GM18858 (cell line): ENCODE measurements around the gene CD40LG.

Experiments used
- ATAC-seq: cut with Tn5 transposase; IDR thresholded peaks from one replicate; pipeline ENCODE4 v1.9.1; 2021; ENCODE audit not compliant: unreplicated experiment

Gene CD40LG

DNA sequence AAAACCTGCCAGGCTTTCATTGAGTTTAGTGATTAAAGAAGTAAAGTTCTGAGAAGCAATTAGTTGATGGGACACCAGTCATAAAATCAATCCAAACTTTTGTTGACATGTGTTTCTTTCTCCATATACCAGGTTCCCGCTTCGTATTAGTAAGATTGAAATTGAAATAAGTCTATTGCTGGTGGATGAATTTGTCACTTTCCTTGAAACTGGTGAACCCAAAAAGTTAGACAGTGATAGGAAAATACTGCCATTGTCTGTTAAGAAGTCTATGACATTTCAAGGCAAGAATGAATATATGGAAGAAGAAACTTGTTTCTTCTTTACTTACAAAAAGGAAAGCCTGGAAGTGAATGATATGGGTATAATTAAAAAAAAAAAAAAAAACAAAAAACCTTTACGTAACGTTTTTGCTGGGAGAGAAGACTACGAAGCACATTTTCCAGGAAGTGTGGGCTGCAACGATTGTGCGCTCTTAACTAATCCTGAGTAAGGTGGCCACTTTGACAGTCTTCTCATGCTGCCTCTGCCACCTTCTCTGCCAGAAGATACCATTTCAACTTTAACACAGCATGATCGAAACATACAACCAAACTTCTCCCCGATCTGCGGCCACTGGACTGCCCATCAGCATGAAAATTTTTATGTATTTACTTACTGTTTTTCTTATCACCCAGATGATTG, at the start of gene CD40LG:
CD40LG (plus strand) TSS at position 482 of the 684 bp plus-strand sequence; CDS start at position 573, 91 bp downstream.
- ATAC-seq = no peak

DNA sequence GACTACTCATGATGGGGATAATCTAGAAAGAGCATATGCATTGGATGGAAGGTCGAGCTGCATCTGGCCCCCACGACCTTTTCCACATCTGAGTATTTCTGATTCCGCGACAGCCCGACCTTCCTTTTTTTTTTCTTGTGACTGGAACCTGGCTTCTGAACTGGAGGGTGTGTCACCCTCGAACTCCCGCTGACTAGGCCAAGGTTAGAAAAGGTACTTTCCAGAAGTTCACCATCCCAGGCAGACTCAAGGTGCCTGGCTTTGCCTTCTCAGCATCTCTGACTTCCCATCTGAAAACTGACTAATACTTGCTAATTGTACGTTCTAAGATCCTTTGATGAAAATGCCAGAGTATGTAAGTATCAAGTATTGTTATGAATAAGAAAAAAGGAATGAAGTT, 49.3 kb upstream of the CD40LG start:
- no peak for ATAC-seq

DNA sequence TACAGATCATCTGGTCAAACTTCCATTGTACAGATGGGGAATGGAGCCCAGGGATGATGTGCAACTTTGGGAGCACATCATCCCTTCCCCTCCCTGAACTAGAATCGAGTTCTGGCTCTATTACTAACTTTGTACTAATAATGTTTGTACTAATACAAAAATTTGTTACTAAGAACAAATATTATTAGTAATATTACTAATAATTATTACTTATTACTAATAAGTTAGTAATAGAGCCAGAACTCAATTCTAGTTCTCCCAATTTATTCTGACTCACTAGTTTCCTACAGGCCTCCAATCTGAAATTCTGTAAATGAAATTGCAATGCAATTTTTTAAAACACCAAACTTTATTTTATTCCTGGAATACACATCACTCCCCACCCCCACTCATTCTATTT, 47.9 kb upstream of the CD40LG start:
- no peak for ATAC-seq

DNA sequence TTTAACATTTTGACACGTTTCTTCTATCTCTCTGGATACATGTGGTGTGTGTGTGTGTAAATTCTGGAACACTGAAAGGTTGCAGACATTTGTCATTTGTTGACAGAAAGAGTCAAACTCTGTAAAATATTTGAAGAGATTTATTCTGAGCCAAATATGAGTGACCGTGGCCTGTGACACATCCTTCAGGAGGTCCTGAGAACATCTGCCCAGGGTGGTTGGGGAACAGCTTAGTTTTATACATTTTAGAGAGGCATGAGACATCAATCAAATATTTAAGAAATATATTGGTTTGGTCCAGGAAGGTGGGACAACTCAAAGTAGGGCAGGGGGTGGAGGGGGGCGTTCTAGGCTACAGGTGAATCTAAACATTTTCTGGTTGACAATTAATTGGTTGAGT, 40.7 kb upstream of the CD40LG start:
- ATAC-seq = no peak

DNA sequence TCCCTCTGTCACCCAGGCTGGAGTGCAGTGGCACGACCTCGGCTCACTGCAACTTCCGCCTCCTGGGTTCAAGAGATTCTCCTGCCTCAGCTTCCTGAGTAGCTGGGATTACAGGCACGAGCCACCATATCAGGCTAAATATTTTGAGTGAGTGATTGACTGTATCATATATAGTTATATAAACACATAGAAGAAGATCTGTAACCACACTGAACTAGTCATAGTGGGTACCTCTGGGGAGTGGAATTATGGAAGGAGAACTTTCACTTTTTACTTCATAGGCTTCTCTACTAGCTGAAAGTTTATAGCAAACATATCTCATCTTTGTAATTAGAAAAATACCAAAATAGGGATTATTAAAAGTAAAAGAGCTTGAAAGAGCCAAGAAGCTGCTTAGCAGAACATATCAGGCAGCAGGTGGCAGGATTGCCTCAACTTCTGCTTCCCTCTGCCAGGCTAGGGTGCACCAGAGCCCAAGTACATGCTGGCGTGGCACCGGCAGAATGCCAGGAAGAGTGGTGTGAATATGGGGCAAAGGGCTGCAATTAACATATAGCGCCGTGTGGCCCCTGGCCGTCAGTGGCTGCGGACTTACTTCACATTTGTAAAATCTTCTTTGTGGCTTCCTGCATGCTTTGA, 39.5 kb upstream of the CD40LG start:
- ATAC-seq = no peak

DNA sequence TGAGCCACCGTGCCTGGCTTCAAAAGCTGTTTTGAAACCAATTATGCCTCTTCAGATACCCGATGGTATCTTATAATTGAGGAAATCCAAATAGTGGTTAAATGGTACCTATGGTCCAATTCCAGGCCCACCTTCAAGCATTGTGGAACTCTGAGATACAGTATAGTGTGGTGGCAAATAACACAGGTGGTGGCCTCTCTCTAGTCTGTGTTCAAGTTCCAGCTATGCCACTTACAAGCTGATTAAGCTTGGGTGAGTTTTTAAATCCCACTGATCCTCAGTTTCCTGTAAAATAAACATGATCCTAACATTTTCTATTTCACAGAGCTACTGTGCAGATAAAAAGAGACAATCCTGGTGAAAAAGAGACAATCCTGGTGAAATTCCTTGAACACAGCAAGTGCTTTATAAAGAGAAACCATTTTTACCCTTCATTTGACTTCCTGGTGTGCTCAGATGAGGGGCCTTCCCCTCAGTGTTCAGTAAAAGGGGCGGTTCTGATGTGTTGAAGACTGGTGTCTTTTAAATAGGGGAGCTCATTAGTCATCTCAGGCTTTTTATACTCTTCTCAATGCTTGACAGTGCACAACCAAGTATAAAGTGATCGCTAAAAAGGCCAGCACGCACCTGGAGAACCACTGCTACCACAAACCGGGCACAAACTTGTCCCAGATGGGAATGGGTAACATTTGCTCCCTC, 30.8 kb upstream of the CD40LG start:
- ATAC-seq = peak; percentile 97

DNA sequence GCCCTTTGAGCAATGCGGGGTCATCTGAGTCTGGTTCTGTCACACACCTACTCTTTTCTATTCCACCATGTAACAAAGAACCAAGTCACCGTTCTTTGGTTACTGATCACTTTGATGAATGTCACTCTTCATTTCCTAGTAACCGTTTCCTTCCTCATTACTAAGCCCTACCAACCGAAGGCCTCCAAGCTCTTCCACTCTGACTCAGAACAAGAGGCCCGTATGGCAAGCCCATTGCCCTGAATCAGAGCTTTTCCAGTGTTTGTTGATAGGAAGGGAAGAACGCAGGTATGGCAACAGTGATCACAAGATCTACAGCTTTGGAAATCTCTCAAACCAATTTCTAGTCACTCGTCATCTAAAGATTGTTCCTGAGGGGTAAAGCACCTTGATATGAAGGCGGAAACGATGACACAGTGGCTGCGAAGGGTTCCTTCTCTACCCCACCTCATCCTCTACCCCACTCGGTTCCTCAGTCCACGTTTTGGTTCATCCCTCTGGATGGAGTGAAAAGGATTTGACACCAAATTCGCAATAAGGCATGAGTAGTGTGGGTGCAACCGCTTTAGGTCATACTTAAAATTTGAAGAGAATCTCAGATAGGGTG, 28.0 kb upstream of the CD40LG start:
- no peak for ATAC-seq

DNA sequence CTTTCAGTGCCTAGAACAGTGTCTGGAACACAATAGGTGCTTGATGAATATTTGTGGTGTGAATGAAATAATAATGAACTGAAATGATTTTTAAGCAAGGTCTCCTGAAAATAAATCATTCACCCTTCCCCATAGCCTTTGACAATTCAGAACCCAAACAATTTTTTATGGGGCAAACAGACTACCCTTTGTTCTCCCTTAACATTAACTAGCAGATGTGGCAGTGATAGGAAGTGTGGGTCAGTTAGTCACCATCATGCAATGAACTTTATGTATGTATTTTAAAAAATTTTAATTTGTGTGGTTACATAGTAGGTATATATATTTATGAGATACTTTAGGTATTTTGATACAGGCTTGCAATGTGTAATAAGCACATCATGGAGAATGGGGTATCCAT, 27.2 kb upstream of the CD40LG start:
- ATAC-seq = no peak

DNA sequence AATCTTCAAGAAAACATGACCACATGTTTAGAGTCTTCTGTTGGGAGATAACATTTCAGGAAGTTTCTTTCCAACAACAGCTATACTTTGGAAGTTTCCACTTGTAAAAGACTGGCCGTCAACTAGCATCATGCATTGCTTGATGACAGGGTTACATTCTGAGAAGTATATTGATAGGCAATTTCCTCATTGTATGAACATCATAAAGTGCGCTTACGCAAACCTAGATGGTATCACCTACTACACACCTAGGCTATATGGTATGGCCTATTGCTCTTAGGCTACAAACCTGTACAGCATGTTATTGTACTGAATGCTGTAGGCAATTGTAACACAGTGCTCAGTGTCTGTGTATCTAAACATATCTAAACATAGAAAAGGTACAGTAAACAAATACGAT, 25.4 kb upstream of the CD40LG start:
- ATAC-seq = no peak

DNA sequence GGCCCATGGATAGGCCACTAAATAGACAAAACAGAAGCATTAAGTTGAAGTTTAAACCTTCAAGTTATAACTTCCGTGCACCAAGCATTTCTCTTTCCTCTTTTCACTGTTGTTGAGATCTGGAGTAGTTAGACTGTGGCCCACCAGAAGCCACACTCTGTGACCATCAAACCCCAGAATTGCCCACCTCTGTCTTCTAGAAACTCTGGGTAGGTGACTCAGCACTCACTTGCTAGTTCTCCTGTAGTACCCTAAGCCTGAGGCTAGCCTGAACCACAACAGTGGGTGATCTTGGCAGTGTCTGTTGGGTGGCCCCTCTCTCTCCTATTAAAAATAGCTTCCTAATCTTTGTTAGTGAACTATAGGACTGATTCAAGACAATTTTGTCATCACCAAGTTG, 24.6 kb upstream of the CD40LG start:
- no peak for ATAC-seq

DNA sequence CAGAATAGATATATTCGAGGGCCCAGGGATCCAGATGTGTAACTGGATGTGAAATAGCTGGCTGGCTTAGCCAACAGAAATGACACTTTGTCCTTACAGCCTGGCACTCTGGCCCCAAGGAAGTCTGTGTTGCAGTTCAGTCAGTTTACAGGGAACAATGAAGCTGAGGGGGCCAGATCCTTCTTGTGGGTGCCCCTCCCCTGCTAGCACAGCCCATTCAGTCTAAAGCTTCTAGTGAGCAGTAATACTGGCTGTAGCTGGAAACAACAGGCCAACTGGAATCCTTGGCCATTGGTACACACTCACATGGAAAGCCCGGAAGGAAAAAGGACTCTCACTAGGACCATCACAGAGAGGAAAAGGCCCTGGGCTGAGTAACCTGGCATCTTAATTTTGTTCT, 22.7 kb upstream of the CD40LG start:
- no peak for ATAC-seq

DNA sequence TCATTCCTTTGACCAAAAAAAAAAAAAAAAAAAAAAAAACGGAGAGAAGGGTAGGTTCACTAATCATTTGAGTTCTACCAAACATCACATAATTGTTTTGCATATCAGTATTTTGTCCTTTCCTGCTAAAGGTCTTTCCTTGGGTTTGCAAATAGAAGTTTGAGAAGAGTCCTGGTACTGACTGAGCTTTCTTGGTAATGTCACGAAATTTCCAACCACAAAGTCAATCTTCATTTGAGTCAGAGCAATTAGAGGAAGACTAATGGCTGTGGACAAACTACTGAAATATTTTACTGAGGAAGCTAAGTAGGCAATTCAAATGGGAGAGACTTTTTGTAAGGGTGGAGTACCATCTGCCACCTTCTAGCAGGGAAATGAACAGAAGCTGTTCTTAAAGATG, 21.7 kb upstream of the CD40LG start:
- peak; percentile 60 for ATAC-seq

DNA sequence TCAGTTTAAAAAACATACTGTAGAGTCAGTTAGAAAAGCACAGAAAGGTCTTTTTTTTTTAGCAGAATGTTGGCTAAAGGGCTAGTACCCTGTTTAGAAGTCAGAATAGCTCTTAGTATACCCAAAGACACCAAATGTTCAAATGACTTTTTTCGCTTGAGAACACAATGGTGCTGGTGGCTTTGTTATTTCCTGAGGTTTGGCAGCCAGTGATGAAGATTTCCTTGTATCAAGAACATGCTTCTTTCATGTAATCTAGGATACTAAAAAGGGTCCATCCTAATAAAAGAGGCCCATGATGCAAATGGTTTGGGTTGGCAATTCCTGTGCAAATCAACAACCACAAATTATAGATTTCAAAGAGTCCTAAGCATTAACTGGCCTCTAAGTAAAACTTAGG, 21.1 kb upstream of the CD40LG start:
- no peak for ATAC-seq

DNA sequence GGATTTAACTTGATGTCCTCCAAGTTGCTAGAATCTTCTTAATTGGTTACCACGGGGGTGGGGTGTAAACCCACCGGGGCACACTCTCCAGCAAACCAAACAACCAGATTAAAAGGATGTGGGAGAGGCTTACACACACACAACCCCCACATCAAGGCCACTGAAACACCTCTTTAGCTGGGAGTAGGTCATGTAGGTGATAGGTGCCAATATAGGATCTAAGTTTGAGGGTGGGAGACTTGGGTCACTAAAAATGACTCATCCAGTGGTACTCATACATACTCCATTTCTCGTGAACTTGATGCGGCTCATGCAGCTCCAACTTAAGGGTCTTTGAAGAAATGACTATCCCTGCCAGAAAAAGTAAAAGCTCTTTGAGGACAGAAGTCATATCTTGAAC, 20.5 kb upstream of the CD40LG start:
- no peak for ATAC-seq

DNA sequence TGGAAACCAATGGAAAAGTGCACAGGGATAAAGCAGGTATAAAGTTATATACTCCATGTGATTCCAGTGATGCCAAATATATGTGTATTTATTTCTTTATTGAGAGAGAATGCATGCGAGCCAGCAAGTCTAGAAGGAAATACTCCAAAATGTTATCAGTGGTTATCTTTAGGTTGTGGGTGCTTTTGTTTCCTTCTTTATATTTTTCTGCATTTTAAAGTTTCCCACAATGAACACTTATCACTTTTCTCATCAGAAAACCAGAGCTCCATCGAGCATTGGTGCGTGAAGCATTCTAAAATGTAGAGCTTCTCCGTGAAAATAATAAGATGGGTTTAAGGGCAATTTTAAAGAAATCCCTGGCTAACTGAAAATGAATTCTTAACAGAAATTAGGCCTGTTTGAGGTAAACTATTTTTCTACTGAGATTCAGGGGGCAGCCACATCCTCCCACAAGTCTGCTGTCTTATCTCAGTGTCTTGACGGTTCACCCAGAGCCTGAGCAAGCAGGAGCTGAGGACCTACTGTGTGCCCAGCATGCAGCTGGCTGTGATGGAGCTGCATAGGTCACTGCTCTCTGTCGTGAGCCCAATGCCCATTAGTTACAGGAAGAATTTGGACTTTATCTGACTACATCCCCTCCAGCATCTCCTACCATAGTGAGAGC, 18.7 kb upstream of the CD40LG start:
- no peak for ATAC-seq

DNA sequence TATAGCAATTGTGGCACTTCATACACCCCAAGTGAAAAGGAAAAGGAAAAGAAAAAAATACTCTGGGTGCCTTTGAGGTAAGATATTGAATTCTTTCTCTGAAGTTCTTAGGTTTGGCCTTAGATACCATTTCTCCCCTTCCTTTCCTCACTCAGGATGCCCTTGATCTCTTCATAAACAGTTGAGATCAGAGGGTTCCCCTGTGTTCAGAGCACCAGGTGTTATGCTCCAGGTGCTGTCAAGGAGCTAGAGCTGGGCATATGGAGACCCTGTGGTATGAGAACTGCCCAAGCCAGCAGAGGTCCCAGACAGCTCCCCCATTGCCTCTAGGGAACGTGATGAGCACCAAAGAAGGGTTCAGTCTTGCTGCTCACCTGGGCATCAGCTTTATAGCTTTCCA, 17.1 kb upstream of the CD40LG start:
- ATAC-seq = no peak

DNA sequence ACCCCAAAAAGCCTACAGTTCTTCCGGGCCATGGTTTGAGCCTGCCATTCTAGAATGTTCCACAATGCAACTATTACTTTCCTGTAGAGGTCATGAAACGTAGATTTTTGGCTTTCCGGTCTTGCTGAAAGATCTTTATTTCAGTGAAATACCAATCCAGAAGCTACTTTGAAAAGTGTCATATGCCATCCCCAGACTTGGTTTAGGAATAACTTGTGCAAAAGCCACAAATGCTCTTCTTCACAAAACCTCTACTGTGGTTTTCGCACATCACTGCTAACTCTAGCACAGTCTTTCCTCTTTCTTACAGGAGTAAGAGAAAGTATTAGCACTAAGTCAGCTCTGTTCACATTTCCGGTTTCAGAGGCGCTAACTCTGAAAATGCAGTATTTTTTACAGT, 12.7 kb upstream of the CD40LG start:
- ATAC-seq = peak; percentile 85

DNA sequence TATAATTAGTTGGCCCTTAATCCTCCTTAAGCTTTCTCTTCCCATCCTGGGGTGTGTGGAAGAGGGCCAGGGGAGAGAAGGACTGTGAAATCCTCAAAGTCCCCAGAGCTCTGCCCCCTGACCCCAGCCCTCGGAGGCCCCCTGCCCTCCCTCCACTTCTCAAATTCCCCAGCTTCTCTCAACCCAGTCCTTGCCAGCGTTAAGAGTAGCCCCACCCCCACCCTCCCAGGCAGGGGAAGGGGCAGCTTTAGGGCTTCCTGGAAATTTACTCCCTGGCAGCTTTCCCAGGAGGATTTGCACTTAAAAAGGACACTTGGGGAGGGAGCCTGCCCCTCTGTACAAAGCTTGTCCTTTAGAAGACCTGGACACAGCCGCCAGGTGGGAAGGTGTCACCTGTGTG, 11.8 kb upstream of the CD40LG start:
- ATAC-seq = no peak

DNA sequence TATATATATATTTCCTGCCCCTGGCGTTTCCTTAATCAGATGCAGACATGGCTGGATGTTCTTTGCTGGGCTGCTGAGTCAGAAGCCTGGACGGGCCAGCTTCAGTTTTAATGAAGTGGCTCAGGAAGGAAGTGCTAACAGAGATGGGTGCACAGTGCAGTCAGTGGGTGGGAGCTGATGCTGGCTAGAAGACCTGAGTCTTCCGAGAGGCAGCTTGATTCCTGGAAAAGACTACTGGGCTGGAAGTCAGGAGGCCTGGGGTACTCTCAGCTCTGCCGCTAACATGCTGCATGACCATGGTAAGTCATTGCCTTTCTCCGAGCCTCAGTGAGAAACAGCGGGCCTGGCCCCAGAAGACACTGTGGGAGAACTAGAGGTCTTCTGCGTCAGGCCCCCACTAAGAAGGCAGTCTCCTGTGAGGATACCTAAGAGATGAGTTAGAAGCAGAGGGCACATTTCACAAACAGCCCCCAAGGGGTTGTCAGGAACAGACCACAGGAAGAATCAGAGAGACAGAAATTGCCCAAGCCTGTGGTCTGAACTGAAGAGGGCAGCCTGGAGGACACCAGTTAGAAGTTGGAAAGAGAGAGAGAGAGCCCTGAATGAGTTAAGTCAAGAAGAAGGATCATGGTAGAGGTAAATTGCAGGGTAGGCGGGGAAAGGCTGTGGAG, 8.3 kb upstream of the CD40LG start:
- ATAC-seq = no peak

DNA sequence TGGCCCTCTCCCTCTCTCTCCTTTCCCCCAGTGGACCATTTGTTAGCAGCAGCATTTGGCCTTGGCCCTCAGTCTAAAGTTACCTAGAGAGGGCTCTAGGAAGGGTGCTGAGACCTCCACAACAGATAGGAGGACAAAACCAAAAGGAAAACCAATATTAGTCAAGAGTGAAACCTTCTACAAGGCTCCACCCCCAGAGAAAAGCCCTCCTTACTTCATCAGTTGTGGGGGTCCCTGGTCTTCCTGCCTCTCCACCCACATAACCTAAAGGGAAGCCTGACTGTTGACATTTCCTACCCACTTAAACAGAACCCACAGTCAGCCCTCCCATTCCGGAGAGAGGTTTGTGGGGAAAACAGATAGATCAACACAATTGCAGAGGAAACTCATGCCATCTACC, 4.7 kb upstream of the CD40LG start:
- ATAC-seq = no peak
